Osteoblast (primary cell): ENCODE results near the gene SLC4A8. TPM values are rescaled to one million over a fixed set of nuclear protein-coding genes. Genes with fewer than 3 reads are reported as not detected.

Experiments
- DNase-seq: peaks from one replicate; pipeline ENCODE4 v3.0.0; 2011; ENCODE audit warnings: low spot score, mixed read lengths; ENCODE audit not compliant: insufficient read length; ENCODE audit errors: missing footprints
- H2AFZ ChIP-seq: 2 replicates; pipeline ENCODE4 v1.6.0; 2011; ENCODE audit warnings: mild to moderate bottlenecking, low read length
- H3K27ac ChIP-seq: 2 replicates; pipeline ENCODE4 v1.5.1; 2011; ENCODE audit warnings: mild to moderate bottlenecking, low read depth, low read length, moderate library complexity
- H3K27me3 ChIP-seq: 2 replicates; pipeline ENCODE4 v1.6.0; 2012; ENCODE audit warnings: mild to moderate bottlenecking, control low read depth, inconsistent platforms, low read length, moderate library complexity; ENCODE audit not compliant: insufficient read depth
- H3K36me3 ChIP-seq: 2 replicates; pipeline ENCODE4 v1.5.1; 2011; ENCODE audit warnings: mild to moderate bottlenecking, low read length, control low read depth, moderate library complexity; ENCODE audit not compliant: insufficient read depth
- H3K4me1 ChIP-seq: 2 replicates; pipeline ENCODE4 v1.5.1; 2011; ENCODE audit warnings: mild to moderate bottlenecking, low read length, control low read depth, moderate library complexity; ENCODE audit not compliant: insufficient read depth
- H3K4me2 ChIP-seq: 2 replicates; pipeline ENCODE4 v1.6.0; 2011; ENCODE audit warnings: mild to moderate bottlenecking, low read length; ENCODE audit not compliant: insufficient read depth
- H3K4me3 ChIP-seq: fragments of 200-600 bp; sonication (generic); 3 replicates; pipeline ENCODE4 v1.5.1; 2012; ENCODE audit warnings: mild to moderate bottlenecking, low read length, inconsistent platforms; ENCODE audit not compliant: insufficient read depth
- H3K79me2 ChIP-seq: 2 replicates; pipeline ENCODE4 v1.6.0; 2012; ENCODE audit warnings: mild to moderate bottlenecking, low read length, control low read depth, inconsistent platforms; ENCODE audit not compliant: insufficient read depth
- H3K9me3 ChIP-seq: 2 replicates; pipeline ENCODE4 v1.5.1; 2011; ENCODE audit warnings: low read depth, low read length, control low read depth
- H4K20me1 ChIP-seq: 2 replicates; pipeline ENCODE4 v1.6.0; 2012; ENCODE audit warnings: mild to moderate bottlenecking, low read length, control low read depth; ENCODE audit not compliant: insufficient read depth
- CTCF ChIP-seq: IDR thresholded peaks from 2 replicates; pipeline ENCODE4 v1.5.1; 2011; ENCODE audit warnings: mild to moderate bottlenecking, low read depth, low read length, moderate library complexity; ENCODE audit errors: extremely low read depth
- total RNA-seq: library from RNA; depleted of rRNA; stranded (reverse); fragments of >200 nt; gene quantifications from 2 replicates; pipeline ENCODE4 v1.2.3, GENCODE V29; 2012

SLC4A8 gene
- total RNA-seq, 1 donor, result 2.9 TPM

- no peaks in the 10 kb centered on the region for H3K36me3 ChIP-seq
- no peak for TF ChIP-seq CTCF
- no peak overlapping the region for H3K4me3 ChIP-seq
Measured at GRCh38 chr12:51517800-51518199, 93.2 kb downstream of the SLC4A8 start.

GRCh38 chr12:51519755-51520154, 95.1 kb downstream of the SLC4A8 start:
- H3K27ac ChIP-seq, result no peak overlapping the region
- H3K36me3 ChIP-seq, result no peaks in the 10 kb centered on the region
- H3K9me3 ChIP-seq, result no peaks in the 10 kb centered on the region
- H3K4me1 ChIP-seq, result no peaks in the 10 kb centered on the region
- no peak overlapping the region for H3K4me3 ChIP-seq
- no peak for DNase-seq
- no peaks in the 10 kb centered on the region for H3K27me3 ChIP-seq
- no peak overlapping the region for H3K4me2 ChIP-seq
- no peak overlapping the region for H2AFZ ChIP-seq
- no peaks in the 10 kb centered on the region for H3K79me2 ChIP-seq
- H4K20me1 ChIP-seq, result no peaks in the 10 kb centered on the region
- TF ChIP-seq CTCF, result no peak

More at GRCh38 chr12:51517800-51518199, 93.2 kb downstream of the SLC4A8 start:
- Histone ChIP-seq H3K9me3 (no peaks in the 10 kb centered on the region), H2AFZ (no peak overlapping the region), H3K79me2 (no peaks in the 10 kb centered on the region), H3K4me2 (no peak overlapping the region), H3K27ac (no peak overlapping the region), H3K27me3 (no peaks in the 10 kb centered on the region), H4K20me1 (no peaks in the 10 kb centered on the region), H3K4me1 (no peaks in the 10 kb centered on the region)
- no peak for DNase-seq

- TF ChIP-seq CTCF, result no peak
- Histone ChIP-seq H3K36me3 (no peaks in the 10 kb centered on the region), H3K9me3 (no peaks in the 10 kb centered on the region), H3K4me2 (no peak overlapping the region), H2AFZ (no peak overlapping the region), H3K27me3 (no peaks in the 10 kb centered on the region), H3K79me2 (no peaks in the 10 kb centered on the region), H3K4me1 (no peaks in the 10 kb centered on the region), H3K27ac (no peak overlapping the region), H4K20me1 (no peaks in the 10 kb centered on the region), H3K4me3 (no peak overlapping the region)
- DNase-seq, result no peak
Measured at GRCh38 chr12:51520576-51521325, 96.1 kb downstream of the SLC4A8 start.

GRCh38 chr12:51521554-51522276, 97.1 kb downstream of the SLC4A8 start:
- Histone ChIP-seq H3K79me2 (no peaks in the 10 kb centered on the region), H4K20me1 (no peaks in the 10 kb centered on the region), H3K36me3 (no peaks in the 10 kb centered on the region), H3K27me3 (no peaks in the 10 kb centered on the region), H2AFZ (no peak overlapping the region), H3K4me3 (no peak overlapping the region), H3K4me2 (no peak overlapping the region), H3K27ac (no peak overlapping the region), H3K9me3 (no peaks in the 10 kb centered on the region), H3K4me1 (no peaks in the 10 kb centered on the region)
- TF ChIP-seq CTCF, result peak; percentile 43
- DNase-seq, result no peak
